CD4-positive, alpha-beta T cell treated with Interleukin-4 for 4 hours (primary cell): Measurements from ENCODE around the gene DERL3.
"Not testable (repeated sequence)": the region's sequence is repeated elsewhere in the genome, so short reads cannot be mapped to it uniquely, and the experiment has no call there.

Source experiments
- DNase-seq: peaks from one replicate; pipeline ENCODE4 v3.0.0-alpha.2; 2020

DERL3 gene

GRCh38 chr22:23838681-23839468, at the start of gene DERL3:
TSS of gene DERL3 (minus strand) at chr22:23839006. CDS start at chr22:23838987, 19 bp downstream.
- peak; percentile 98 for DNase-seq

GRCh38 chr22:23884140-23884539, 45.3 kb upstream of the DERL3 start:
- DNase-seq, result no peak

- DNase-seq, result no peak
These were observed 44.9 kb upstream of the DERL3 start for GRCh38 chr22:23883658-23884057.

GRCh38 chr22:23882370-23882769, 43.6 kb upstream of the DERL3 start:
- no peak for DNase-seq

GRCh38 chr22:23878219-23878618, 39.4 kb upstream of the DERL3 start:
- DNase-seq, result no peak

GRCh38 chr22:23877566-23877965, 38.8 kb upstream of the DERL3 start:
- no peak for DNase-seq

GRCh38 chr22:23875801-23876200, 37.0 kb upstream of the DERL3 start:
- DNase-seq, result no peak

- DNase-seq, result no peak
These were observed 36.1 kb upstream of the DERL3 start for GRCh38 chr22:23874871-23875270.

GRCh38 chr22:23868580-23868979, 29.8 kb upstream of the DERL3 start:
- DNase-seq, result no peak

- not testable (repeated sequence) for DNase-seq
These were observed 25.8 kb upstream of the DERL3 start for GRCh38 chr22:23864499-23865154.

- DNase-seq, result peak; percentile 8
These were observed 23.3 kb upstream of the DERL3 start for GRCh38 chr22:23862103-23862502.

GRCh38 chr22:23860187-23860586, 21.4 kb upstream of the DERL3 start:
- not testable (repeated sequence) for DNase-seq

GRCh38 chr22:23859201-23859600, 20.4 kb upstream of the DERL3 start:
- no peak for DNase-seq

- DNase-seq, result no peak
These were observed 19.6 kb upstream of the DERL3 start for GRCh38 chr22:23858484-23858815.

- DNase-seq, result peak; percentile 97
These were observed 19.0 kb upstream of the DERL3 start, which contains the start of gene SLC2A11 for GRCh38 chr22:23857606-23858483. TSS of gene SLC2A11 (plus strand) at chr22:23857875. CDS start at chr22:23858000, 125 bp downstream.

- DNase-seq, result peak; percentile 4
These were observed 18.2 kb upstream of the DERL3 start for GRCh38 chr22:23856721-23857605.

- DNase-seq, result no peak
These were observed 11.4 kb upstream of the DERL3 start for GRCh38 chr22:23850136-23850611.

- peak; percentile 75 for DNase-seq
These were observed 10.5 kb upstream of the DERL3 start for GRCh38 chr22:23849009-23850006.

GRCh38 chr22:23847991-23848864, 9.4 kb upstream of the DERL3 start:
- DNase-seq, result no peak
